ENCODE results near the gene TAF1C. TPM values are rescaled to one million over a fixed set of nuclear protein-coding genes. Genes with fewer than 3 reads are reported as not detected.

The TAF1C gene
- total RNA-seq, 1 experiment from 2014 or later = 89.7 TPM

GRCh38 chr16:84196101-84196500 is 9.2 kb upstream of the TAF1C start:
- no peaks in the 10 kb centered on the region for H3K9me3 Mint-ChIP-seq
- ATAC-seq = no peak
- 0 out of 2 replicates have a peak, but pooled peaks cover 3% of the 10 kb centered on the region for H3K4me1 Mint-ChIP-seq
- ChIA-PET CTCF (interaction anchor here (0.8 to 2.0 kb wide), 4 partner anchors 9 to 112 kb away, joined by 3 to 10 read pairs (median 4); partner anchors contain the start of gene TAF1C), POLR2A (no interaction called here)
- no peak overlapping the region for H3K27ac Mint-ChIP-seq
- TF ChIP-seq ZNF423 (CRISPR knock-in tag; IDR thresholded peaks at IDR 0.05) (no peak), NFATC4 (CRISPR knock-in tag; IDR thresholded peaks at IDR 0.05) (no peak), JUN (CRISPR knock-in tag; IDR thresholded peaks at IDR 0.05) (no peak), KAT7 (CRISPR knock-in tag; IDR thresholded peaks at IDR 0.05; ENCODE audit: borderline replicate concordance) (no peak), ATF3 (CRISPR knock-in tag; conservative IDR thresholded peaks at IDR 0.05) (no peak), NFYB (CRISPR knock-in tag; conservative IDR thresholded peaks at IDR 0.05; ENCODE audit: low read depth) (no peak), GTF2I (CRISPR knock-in tag; conservative IDR thresholded peaks at IDR 0.05) (no peak), ZBTB43 (CRISPR knock-in tag; IDR thresholded peaks at IDR 0.05) (no peak), PRRX2 (CRISPR knock-in tag; IDR thresholded peaks at IDR 0.05) (no peak), ZMAT4 (CRISPR knock-in tag; IDR thresholded peaks at IDR 0.05) (no peak), MYBL2 (CRISPR knock-in tag; IDR thresholded peaks at IDR 0.05) (no peak), GRHL2 (CRISPR knock-in tag; IDR thresholded peaks at IDR 0.05; ENCODE audit: insufficient replicate concordance, severe bottlenecking) (no peak), ZNF425 (CRISPR knock-in tag; conservative IDR thresholded peaks at IDR 0.05) (no peak), CTCF (IDR thresholded peaks at IDR 0.05) (no peak), PRDM15 (CRISPR knock-in tag; IDR thresholded peaks at IDR 0.05) (no peak), TP53 (CRISPR knock-in tag; IDR thresholded peaks at IDR 0.05) (no peak), NR3C1 (CRISPR knock-in tag; conservative IDR thresholded peaks at IDR 0.05; ENCODE audit: low read depth) (no peak)
- no peak for DNase-seq (ENCODE audit: low spot score)
- H3K36me3 Mint-ChIP-seq = no peaks in the 10 kb centered on the region
- no peaks in the 10 kb centered on the region for H3K27me3 Mint-ChIP-seq (ENCODE audit: low read depth)
- no peak overlapping the region for H3K4me3 Mint-ChIP-seq
